Suprapubic skin (tissue), 4 donors: ENCODE measurements around the gene PTGIS.

Experiments used
- CTCF ChIP-seq, 2 donors: fragments of 200-600 bp in 1 of 2; fragments of 450-650 bp in 1 of 2; sonication (generic) in 1 of 2; IDR thresholded peaks; one replicate each; pipeline ENCODE4 v1.5.1; 2016 to 2019; ENCODE audit warnings: antibody characterized with exemption in 2 of 2, mild to moderate bottlenecking in 1 of 2, moderate library complexity in 1 of 2
- EP300 ChIP-seq: sonication (generic); formaldehyde crosslinking; IDR thresholded peaks from one replicate; pipeline ENCODE4 v1.6.1; 2017; ENCODE audit warnings: antibody characterized with exemption
- POLR2A ChIP-seq, 2 donors: fragments of 450-650 bp; IDR thresholded peaks; one replicate each; pipeline ENCODE4 v1.6.1; 2017; ENCODE audit warnings: antibody characterized with exemption in 2 of 2, mild to moderate bottlenecking in 2 of 2, moderate library complexity in 2 of 2
- POLR2AphosphoS5 ChIP-seq, 3 donors: sonication (generic); formaldehyde crosslinking; IDR thresholded peaks; one replicate each; pipeline ENCODE4 v1.6.1; 2017; ENCODE audit warnings: antibody characterized with exemption in 3 of 3

GRCh38 chr20:49563015-49563980 is 4.6 kb downstream of the PTGIS start:
- TF ChIP-seq CTCF (IDR thresholded peaks at IDR 0.05) (no peak), POLR2A (IDR thresholded peaks at IDR 0.05) (no peak), POLR2AphosphoS5 (IDR thresholded peaks at IDR 0.05) (no peak), EP300 (no peak)
